WTC11 (cell line): ENCODE measurements around the gene ZNF689. TPM values are rescaled to one million over a fixed set of nuclear protein-coding genes. Genes with fewer than 3 reads are reported as not detected.

Experiments
- ATF1 ChIP-seq: sonication (generic); formaldehyde crosslinking; IDR thresholded peaks from 2 replicates; pipeline ENCODE4 v1.8.1; 2023; ENCODE audit warnings: mild to moderate bottlenecking, moderate library complexity, missing genetic modification reagents
- EMX1 ChIP-seq: fragments of 250-450 bp; sonication (Bioruptor Pico); IDR thresholded peaks from 2 replicates; pipeline ENCODE4 v1.8.0; 2021; ENCODE audit warnings: mild to moderate bottlenecking
- FOXJ3 ChIP-seq: sonication (generic); formaldehyde crosslinking; IDR thresholded peaks from 2 replicates; pipeline ENCODE4 v1.9.0; 2021; ENCODE audit warnings: missing genetic modification reagents, mild to moderate bottlenecking, borderline replicate concordance
- KAT7 ChIP-seq: sonication (generic); formaldehyde crosslinking; IDR thresholded peaks from 2 replicates; pipeline ENCODE4 v1.8.1; 2023; ENCODE audit warnings: missing genetic modification reagents, mild to moderate bottlenecking, borderline replicate concordance
- NFATC4 ChIP-seq: fragments of 250-450 bp; sonication (Bioruptor Pico); IDR thresholded peaks from 2 replicates; pipeline ENCODE4 v1.9.0; 2021; ENCODE audit warnings: mild to moderate bottlenecking
- NFE2L1 ChIP-seq: sonication (generic); formaldehyde crosslinking; IDR thresholded peaks from 2 replicates; pipeline ENCODE4 v1.8.1; 2023; ENCODE audit warnings: missing genetic modification reagents
- NFYB ChIP-seq: sonication (generic); formaldehyde crosslinking; conservative IDR thresholded peaks from 2 replicates; pipeline ENCODE4 v1.8.0; 2022; ENCODE audit warnings: low read depth, missing genetic modification reagents
- NR1H2 ChIP-seq: sonication (generic); formaldehyde crosslinking; IDR thresholded peaks from 2 replicates; pipeline ENCODE4 v1.9.0; 2021; ENCODE audit warnings: mild to moderate bottlenecking, moderate library complexity, missing genetic modification reagents
- NR2C2 ChIP-seq: sonication (generic); formaldehyde crosslinking; IDR thresholded peaks from 2 replicates; pipeline ENCODE4 v1.8.0; 2022; ENCODE audit warnings: mild to moderate bottlenecking, missing genetic modification reagents
- NR3C1 ChIP-seq: sonication (generic); formaldehyde crosslinking; conservative IDR thresholded peaks from 2 replicates; pipeline ENCODE4 v1.8.1; 2023; ENCODE audit warnings: low read depth, mild to moderate bottlenecking, missing genetic modification reagents
- RELA ChIP-seq: sonication (generic); formaldehyde crosslinking; IDR thresholded peaks from 2 replicates; pipeline ENCODE4 v1.8.1; 2022; ENCODE audit warnings: missing genetic modification reagents, mild to moderate bottlenecking, borderline replicate concordance
- SMAD3 ChIP-seq: sonication (generic); formaldehyde crosslinking; IDR thresholded peaks from 2 replicates; pipeline ENCODE4 v1.8.0; 2022; ENCODE audit warnings: missing genetic modification reagents, mild to moderate bottlenecking, borderline replicate concordance
- SMAD4 ChIP-seq: sonication (generic); formaldehyde crosslinking; IDR thresholded peaks from 2 replicates; pipeline ENCODE4 v1.8.0; 2022; ENCODE audit warnings: mild to moderate bottlenecking, missing genetic modification reagents
- TCF7 ChIP-seq: sonication (generic); formaldehyde crosslinking; IDR thresholded peaks from 2 replicates; pipeline ENCODE4 v1.8.0; 2022; ENCODE audit warnings: mild to moderate bottlenecking, low read depth, missing genetic modification reagents, moderate library complexity
- TEAD1 ChIP-seq: sonication (generic); formaldehyde crosslinking; IDR thresholded peaks from 2 replicates; pipeline ENCODE4 v1.8.0; 2022; ENCODE audit warnings: mild to moderate bottlenecking, missing genetic modification reagents
- ZBTB21 ChIP-seq: sonication (generic); formaldehyde crosslinking; IDR thresholded peaks from 2 replicates; pipeline ENCODE4 v1.8.1; 2023; ENCODE audit warnings: mild to moderate bottlenecking, missing genetic modification reagents, borderline replicate concordance
- ZNF121 ChIP-seq: sonication (generic); formaldehyde crosslinking; IDR thresholded peaks from 2 replicates; pipeline ENCODE4 v1.8.0; 2023; ENCODE audit warnings: missing genetic modification reagents
- ZNF219 ChIP-seq: sonication (generic); formaldehyde crosslinking; IDR thresholded peaks from 2 replicates; pipeline ENCODE4 v1.8.0; 2023; ENCODE audit warnings: missing genetic modification reagents, mild to moderate bottlenecking, borderline replicate concordance
- total RNA-seq: library from RNA; stranded (reverse); gene quantifications from 3 replicates; pipeline ENCODE4 v1.2.3, GENCODE V29; 2021
- TF ChIP-seq, protein P1 (sequence below): sonication (generic); formaldehyde crosslinking; IDR thresholded peaks from 2 replicates; pipeline ENCODE4 v1.8.1; 2022; ENCODE audit warnings: mild to moderate bottlenecking, moderate library complexity, missing genetic modification reagents
- TF ChIP-seq, protein P2 (sequence below): sonication (generic); formaldehyde crosslinking; IDR thresholded peaks from 2 replicates; pipeline ENCODE4 v1.8.0; 2023; ENCODE audit warnings: missing genetic modification reagents
- TF ChIP-seq, protein P3 (sequence below): sonication (generic); formaldehyde crosslinking; IDR thresholded peaks from 2 replicates; pipeline ENCODE4 v1.8.0; 2022; ENCODE audit warnings: mild to moderate bottlenecking, missing genetic modification reagents
- TF ChIP-seq, protein P4 (sequence below): sonication (generic); formaldehyde crosslinking; IDR thresholded peaks from 2 replicates; pipeline ENCODE4 v1.8.0; 2022; ENCODE audit warnings: mild to moderate bottlenecking, missing genetic modification reagents
- TF ChIP-seq, protein P5 (sequence below): sonication (generic); formaldehyde crosslinking; IDR thresholded peaks from 2 replicates; pipeline ENCODE4 v1.8.1; 2023; ENCODE audit warnings: mild to moderate bottlenecking, missing genetic modification reagents, moderate library complexity
- TF ChIP-seq, protein P6 (sequence below): sonication (generic); formaldehyde crosslinking; IDR thresholded peaks from 2 replicates; pipeline ENCODE4 v1.8.1; 2023; ENCODE audit warnings: mild to moderate bottlenecking, missing genetic modification reagents, borderline replicate concordance

The ZNF689 gene
- total RNA-seq, 1 experiment from 2014 or later, result 13.2 TPM

DNA sequence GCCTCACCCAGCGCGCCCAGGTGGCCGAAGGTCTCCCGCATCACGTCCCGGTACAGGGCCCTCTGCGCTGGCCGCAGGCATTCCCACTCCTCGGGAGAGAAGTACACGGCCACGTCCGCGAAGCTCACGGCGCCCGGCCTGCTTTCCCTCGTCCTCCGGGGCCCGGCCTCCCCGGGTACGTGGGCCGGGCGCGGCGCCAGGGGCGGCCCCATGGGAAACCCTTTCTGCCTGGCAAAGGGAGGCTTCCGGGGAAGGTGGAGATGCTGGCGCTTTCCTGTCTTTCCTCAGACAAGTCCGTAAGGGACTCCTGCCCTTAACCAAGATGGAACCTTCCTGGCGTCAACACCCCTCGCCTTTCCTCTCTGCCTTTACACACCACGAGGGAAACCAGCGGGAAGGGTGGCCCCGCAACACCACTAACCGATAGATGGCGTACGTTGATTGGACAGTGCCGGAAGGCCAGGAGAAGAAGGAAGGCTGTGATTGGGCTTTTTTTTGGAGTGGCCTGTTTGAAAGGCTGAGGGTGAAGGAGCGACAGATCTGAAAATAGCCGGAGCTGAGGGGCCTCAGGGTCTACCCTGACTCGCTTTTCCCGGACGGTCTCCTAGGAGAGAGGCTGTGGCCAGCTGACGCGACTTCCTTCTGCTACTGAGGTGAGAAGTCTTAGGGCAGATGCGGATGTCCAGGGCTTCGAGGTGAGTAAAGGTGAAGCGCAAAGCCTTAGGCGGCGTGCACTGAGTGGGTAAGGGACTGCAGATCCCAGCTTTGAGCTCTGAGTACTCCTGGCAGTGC, 24.6 kb downstream of the ZNF689 start, which contains the start of gene ZNF785 (continued):
- TF ChIP-seq, protein P1, sequence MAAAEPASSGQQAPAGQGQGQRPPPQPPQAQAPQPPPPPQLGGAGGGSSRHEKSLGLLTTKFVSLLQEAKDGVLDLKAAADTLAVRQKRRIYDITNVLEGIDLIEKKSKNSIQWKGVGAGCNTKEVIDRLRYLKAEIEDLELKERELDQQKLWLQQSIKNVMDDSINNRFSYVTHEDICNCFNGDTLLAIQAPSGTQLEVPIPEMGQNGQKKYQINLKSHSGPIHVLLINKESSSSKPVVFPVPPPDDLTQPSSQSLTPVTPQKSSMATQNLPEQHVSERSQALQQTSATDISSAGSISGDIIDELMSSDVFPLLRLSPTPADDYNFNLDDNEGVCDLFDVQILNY (CRISPR knock-in tag), result peak; percentile 86
- TF ChIP-seq, protein P2, sequence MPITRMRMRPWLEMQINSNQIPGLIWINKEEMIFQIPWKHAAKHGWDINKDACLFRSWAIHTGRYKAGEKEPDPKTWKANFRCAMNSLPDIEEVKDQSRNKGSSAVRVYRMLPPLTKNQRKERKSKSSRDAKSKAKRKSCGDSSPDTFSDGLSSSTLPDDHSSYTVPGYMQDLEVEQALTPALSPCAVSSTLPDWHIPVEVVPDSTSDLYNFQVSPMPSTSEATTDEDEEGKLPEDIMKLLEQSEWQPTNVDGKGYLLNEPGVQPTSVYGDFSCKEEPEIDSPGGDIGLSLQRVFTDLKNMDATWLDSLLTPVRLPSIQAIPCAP, result no peak; the same call in 1 of the 2 replicates
- TF ChIP-seq ZNF121 (CRISPR knock-in tag) (peak; percentile 74; the same call in 1 of the 2 replicates), NR2C2 (CRISPR knock-in tag) (peak; percentile 72), TEAD1 (CRISPR knock-in tag) (peak; percentile 95), NFE2L1 (CRISPR knock-in tag) (peak; percentile 88), NR3C1 (CRISPR knock-in tag) (no peak), NFATC4 (CRISPR knock-in tag) (no peak), NFYB (peak; percentile 91), EMX1 (no peak), SMAD4 (CRISPR knock-in tag) (peak; percentile 78), NR1H2 (peak; percentile 62; the same call in 1 of the 2 replicates), SMAD3 (peak; percentile 98), KAT7 (CRISPR knock-in tag) (0 out of 2 replicates have a peak, but pooled peaks have one; percentile 64), ATF1 (CRISPR knock-in tag) (no peak), ZNF219 (CRISPR knock-in tag) (0 out of 2 replicates have a peak, but pooled peaks have one; percentile 67), RELA (CRISPR knock-in tag) (no peak), ZBTB21 (CRISPR knock-in tag) (peak; percentile 23; the same call in 1 of the 2 replicates), TCF7 (CRISPR knock-in tag) (no peak), FOXJ3 (CRISPR knock-in tag) (peak; percentile 60; the same call in 1 of the 2 replicates)
- TF ChIP-seq, protein P3, sequence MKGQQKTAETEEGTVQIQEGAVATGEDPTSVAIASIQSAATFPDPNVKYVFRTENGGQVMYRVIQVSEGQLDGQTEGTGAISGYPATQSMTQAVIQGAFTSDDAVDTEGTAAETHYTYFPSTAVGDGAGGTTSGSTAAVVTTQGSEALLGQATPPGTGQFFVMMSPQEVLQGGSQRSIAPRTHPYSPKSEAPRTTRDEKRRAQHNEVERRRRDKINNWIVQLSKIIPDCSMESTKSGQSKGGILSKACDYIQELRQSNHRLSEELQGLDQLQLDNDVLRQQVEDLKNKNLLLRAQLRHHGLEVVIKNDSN (CRISPR knock-in tag), result peak; percentile 80
- TF ChIP-seq, protein P4, sequence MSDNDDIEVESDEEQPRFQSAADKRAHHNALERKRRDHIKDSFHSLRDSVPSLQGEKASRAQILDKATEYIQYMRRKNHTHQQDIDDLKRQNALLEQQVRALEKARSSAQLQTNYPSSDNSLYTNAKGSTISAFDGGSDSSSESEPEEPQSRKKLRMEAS (CRISPR knock-in tag), result peak; percentile 99
- TF ChIP-seq, protein P5, sequence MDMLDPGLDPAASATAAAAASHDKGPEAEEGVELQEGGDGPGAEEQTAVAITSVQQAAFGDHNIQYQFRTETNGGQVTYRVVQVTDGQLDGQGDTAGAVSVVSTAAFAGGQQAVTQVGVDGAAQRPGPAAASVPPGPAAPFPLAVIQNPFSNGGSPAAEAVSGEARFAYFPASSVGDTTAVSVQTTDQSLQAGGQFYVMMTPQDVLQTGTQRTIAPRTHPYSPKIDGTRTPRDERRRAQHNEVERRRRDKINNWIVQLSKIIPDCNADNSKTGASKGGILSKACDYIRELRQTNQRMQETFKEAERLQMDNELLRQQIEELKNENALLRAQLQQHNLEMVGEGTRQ (CRISPR knock-in tag), result peak; percentile 64
- TF ChIP-seq, protein P6, sequence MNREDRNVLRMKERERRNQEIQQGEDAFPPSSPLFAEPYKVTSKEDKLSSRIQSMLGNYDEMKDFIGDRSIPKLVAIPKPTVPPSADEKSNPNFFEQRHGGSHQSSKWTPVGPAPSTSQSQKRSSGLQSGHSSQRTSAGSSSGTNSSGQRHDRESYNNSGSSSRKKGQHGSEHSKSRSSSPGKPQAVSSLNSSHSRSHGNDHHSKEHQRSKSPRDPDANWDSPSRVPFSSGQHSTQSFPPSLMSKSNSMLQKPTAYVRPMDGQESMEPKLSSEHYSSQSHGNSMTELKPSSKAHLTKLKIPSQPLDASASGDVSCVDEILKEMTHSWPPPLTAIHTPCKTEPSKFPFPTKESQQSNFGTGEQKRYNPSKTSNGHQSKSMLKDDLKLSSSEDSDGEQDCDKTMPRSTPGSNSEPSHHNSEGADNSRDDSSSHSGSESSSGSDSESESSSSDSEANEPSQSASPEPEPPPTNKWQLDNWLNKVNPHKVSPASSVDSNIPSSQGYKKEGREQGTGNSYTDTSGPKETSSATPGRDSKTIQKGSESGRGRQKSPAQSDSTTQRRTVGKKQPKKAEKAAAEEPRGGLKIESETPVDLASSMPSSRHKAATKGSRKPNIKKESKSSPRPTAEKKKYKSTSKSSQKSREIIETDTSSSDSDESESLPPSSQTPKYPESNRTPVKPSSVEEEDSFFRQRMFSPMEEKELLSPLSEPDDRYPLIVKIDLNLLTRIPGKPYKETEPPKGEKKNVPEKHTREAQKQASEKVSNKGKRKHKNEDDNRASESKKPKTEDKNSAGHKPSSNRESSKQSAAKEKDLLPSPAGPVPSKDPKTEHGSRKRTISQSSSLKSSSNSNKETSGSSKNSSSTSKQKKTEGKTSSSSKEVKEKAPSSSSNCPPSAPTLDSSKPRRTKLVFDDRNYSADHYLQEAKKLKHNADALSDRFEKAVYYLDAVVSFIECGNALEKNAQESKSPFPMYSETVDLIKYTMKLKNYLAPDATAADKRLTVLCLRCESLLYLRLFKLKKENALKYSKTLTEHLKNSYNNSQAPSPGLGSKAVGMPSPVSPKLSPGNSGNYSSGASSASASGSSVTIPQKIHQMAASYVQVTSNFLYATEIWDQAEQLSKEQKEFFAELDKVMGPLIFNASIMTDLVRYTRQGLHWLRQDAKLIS (CRISPR knock-in tag), result no peak
